OCI-LY1 (cell line): ENCODE data around the gene EPPIN.

Experiments
- EZH2 ChIP-seq: fragments of 200-600 bp; sonication (generic), shearing (Covaris generic); IDR thresholded peaks from 2 replicates; pipeline ENCODE4 v1.8.0; 2017; ENCODE audit warnings: borderline replicate concordance, mixed run types, mild to moderate bottlenecking, antibody characterized with exemption, low read length, moderate library complexity, mixed read lengths
- TF ChIP-seq, protein P1 (sequence below): fragments of 200-600 bp; sonication (generic), shearing (Covaris generic); IDR thresholded peaks from 2 replicates; pipeline ENCODE4 v1.5.1; 2017; ENCODE audit warnings: mild to moderate bottlenecking, antibody characterized with exemption, low read length, moderate library complexity, mixed read lengths

DNA sequence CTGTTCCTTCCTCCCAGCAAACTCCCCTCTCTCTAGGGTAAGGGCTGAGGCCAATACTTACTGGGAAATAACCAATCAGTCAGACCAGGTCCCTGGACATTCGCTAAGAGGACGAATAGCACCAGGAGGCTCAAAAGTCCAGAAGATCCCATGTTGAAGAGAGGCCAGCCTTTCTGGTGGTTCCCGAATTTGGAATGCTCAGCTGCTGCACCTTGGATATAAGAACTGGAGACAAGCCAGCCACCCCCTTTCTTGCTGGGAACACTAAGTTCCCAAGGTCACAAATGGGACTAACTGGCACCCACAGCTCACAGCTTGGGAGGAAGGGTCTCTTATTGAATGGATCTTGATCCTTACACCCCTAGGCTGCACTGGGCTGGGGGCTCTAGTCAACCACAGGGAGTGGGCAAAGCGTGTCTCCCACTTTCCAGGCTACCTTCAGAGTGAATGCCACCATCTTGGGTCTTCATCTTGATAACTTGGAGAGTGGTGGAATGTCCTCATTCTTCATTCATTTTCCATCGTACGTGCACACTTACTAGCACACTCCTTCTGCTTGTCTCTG lies at the start of gene EPPIN:
- TF ChIP-seq, protein P1, sequence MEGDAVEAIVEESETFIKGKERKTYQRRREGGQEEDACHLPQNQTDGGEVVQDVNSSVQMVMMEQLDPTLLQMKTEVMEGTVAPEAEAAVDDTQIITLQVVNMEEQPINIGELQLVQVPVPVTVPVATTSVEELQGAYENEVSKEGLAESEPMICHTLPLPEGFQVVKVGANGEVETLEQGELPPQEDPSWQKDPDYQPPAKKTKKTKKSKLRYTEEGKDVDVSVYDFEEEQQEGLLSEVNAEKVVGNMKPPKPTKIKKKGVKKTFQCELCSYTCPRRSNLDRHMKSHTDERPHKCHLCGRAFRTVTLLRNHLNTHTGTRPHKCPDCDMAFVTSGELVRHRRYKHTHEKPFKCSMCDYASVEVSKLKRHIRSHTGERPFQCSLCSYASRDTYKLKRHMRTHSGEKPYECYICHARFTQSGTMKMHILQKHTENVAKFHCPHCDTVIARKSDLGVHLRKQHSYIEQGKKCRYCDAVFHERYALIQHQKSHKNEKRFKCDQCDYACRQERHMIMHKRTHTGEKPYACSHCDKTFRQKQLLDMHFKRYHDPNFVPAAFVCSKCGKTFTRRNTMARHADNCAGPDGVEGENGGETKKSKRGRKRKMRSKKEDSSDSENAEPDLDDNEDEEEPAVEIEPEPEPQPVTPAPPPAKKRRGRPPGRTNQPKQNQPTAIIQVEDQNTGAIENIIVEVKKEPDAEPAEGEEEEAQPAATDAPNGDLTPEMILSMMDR = no peak
- TF ChIP-seq EZH2 = no peak
